ENCODE data around the gene FREM3.
"Not testable (repeated sequence)": the region's sequence is repeated elsewhere in the genome, so short reads cannot be mapped to it uniquely, and the experiment has no call there.

Gene FREM3

GRCh38 chr4:143700416-143701352, at the start of gene FREM3:
Gene FREM3 (minus strand): TSS chr4:143700675. CDS start chr4:143700675, 0 bp downstream.
- DNase-seq (ENCODE audit: low spot score): peak; percentile 3

- no peak for DNase-seq (ENCODE audit: low spot score)
These were observed 45.4 kb upstream of the FREM3 start for GRCh38 chr4:143745874-143746273.

- DNase-seq (ENCODE audit: low spot score): no peak
These were observed 43.1 kb upstream of the FREM3 start for GRCh38 chr4:143743591-143743990.

- DNase-seq (ENCODE audit: low spot score): no peak
These were observed 42.4 kb upstream of the FREM3 start for GRCh38 chr4:143742834-143743233.

- no peak for DNase-seq (ENCODE audit: low spot score)
These were observed 36.4 kb upstream of the FREM3 start for GRCh38 chr4:143736861-143737260.

GRCh38 chr4:143736061-143736460, 35.6 kb upstream of the FREM3 start:
- DNase-seq (ENCODE audit: low spot score): not testable (repeated sequence)

GRCh38 chr4:143728166-143728565, 27.7 kb upstream of the FREM3 start:
- DNase-seq (ENCODE audit: low spot score): no peak

- DNase-seq (ENCODE audit: low spot score): no peak
These were observed 26.2 kb upstream of the FREM3 start for GRCh38 chr4:143726714-143727113.

- DNase-seq (ENCODE audit: low spot score): no peak
These were observed 20.8 kb upstream of the FREM3 start for GRCh38 chr4:143721317-143721716.

- not testable (repeated sequence) for DNase-seq (ENCODE audit: low spot score)
These were observed 18.3 kb upstream of the FREM3 start for GRCh38 chr4:143718748-143719147.

- DNase-seq (ENCODE audit: low spot score): no peak
These were observed 13.6 kb upstream of the FREM3 start for GRCh38 chr4:143713955-143714625.

GRCh38 chr4:143713553-143713952, 13.1 kb upstream of the FREM3 start:
- no peak for DNase-seq (ENCODE audit: low spot score)

GRCh38 chr4:143712155-143712550, 11.7 kb upstream of the FREM3 start:
- DNase-seq (ENCODE audit: low spot score): no peak

- DNase-seq (ENCODE audit: low spot score): no peak
These were observed 11.2 kb upstream of the FREM3 start for GRCh38 chr4:143711543-143712154.

- DNase-seq (ENCODE audit: low spot score): no peak
These were observed 890 bp upstream of the FREM3 start for GRCh38 chr4:143701365-143701764.

- DNase-seq (ENCODE audit: low spot score): no peak
These were observed 444 bp downstream of the FREM3 start for GRCh38 chr4:143700046-143700415.

- DNase-seq (ENCODE audit: low spot score): no peak
These were observed 987 bp downstream of the FREM3 start for GRCh38 chr4:143699331-143700045.

- no peak for DNase-seq (ENCODE audit: low spot score)
These were observed 6.6 kb downstream of the FREM3 start for GRCh38 chr4:143693856-143694255.

- no peak for DNase-seq (ENCODE audit: low spot score)
These were observed 8.2 kb downstream of the FREM3 start for GRCh38 chr4:143692241-143692640.

GRCh38 chr4:143679434-143679833, 21.0 kb downstream of the FREM3 start:
- no peak for DNase-seq (ENCODE audit: low spot score)

- DNase-seq (ENCODE audit: low spot score): not testable (repeated sequence)
These were observed 26.8 kb downstream of the FREM3 start for GRCh38 chr4:143673629-143674028.

- DNase-seq (ENCODE audit: low spot score): no peak
These were observed 31.4 kb downstream of the FREM3 start for GRCh38 chr4:143668930-143669552.

Measured in germinal center (tissue), 1 donor.